Neuronal stem cell (in vitro differentiated cells): ENCODE measurements around the gene SPATA16.
A peak's percentile ranks its signal among the peaks of the same experiment; 100 is the strongest.

Experiments used
- DNase-seq: peaks from one replicate; pipeline ENCODE4 v3.0.0-alpha.2; 2013; ENCODE audit warnings: low spot score
- H2AFZ ChIP-seq: one replicate; pipeline ENCODE4 v1.6.1; 2013; ENCODE audit warnings: mild to moderate bottlenecking, low read length, inconsistent platforms
- H2AK5ac ChIP-seq: 2 replicates; pipeline ENCODE4 v1.6.1; 2013; ENCODE audit warnings: low read depth, mild to moderate bottlenecking, inconsistent platforms, low read length, moderate library complexity, mixed read lengths
- H2BK120ac ChIP-seq: 2 replicates; pipeline ENCODE4 v1.6.1; 2013; ENCODE audit warnings: low read depth, mild to moderate bottlenecking, inconsistent platforms, low read length, moderate library complexity, mixed read lengths
- H2BK12ac ChIP-seq: one replicate; pipeline ENCODE4 v1.6.1; 2013; ENCODE audit warnings: low read length, inconsistent platforms
- H2BK15ac ChIP-seq: 2 replicates; pipeline ENCODE4 v1.6.1; 2013; ENCODE audit warnings: mild to moderate bottlenecking, low read length, inconsistent platforms, mixed read lengths
- H2BK5ac ChIP-seq: one replicate; pipeline ENCODE4 v1.6.1; 2013; ENCODE audit warnings: inconsistent platforms, mild to moderate bottlenecking, low read length, moderate library complexity
- H3K14ac ChIP-seq: one replicate; pipeline ENCODE4 v1.6.1; 2013; ENCODE audit warnings: low read length, inconsistent platforms
- H3K18ac ChIP-seq: 2 replicates; pipeline ENCODE4 v1.6.1; 2013; ENCODE audit warnings: low read length, inconsistent platforms
- H3K23ac ChIP-seq: 2 replicates; pipeline ENCODE4 v1.6.1; 2013; ENCODE audit warnings: low read depth, mild to moderate bottlenecking, mixed read lengths, low read length, inconsistent platforms; ENCODE audit not compliant: poor library complexity
- H3K27ac ChIP-seq: replicated peaks from 3 replicates; pipeline ENCODE4 v1.5.1; 2013; ENCODE audit warnings: low read length, inconsistent platforms
- H3K27me3 ChIP-seq, 3 experiments: 2 replicates each; pipeline ENCODE4 v1.6.1; 2013; ENCODE audit warnings: low read length in 3 of 3, mild to moderate bottlenecking in 2 of 3, inconsistent platforms in 1 of 3, low read depth in 1 of 3, mixed read lengths in 1 of 3, moderate library complexity in 1 of 3; ENCODE audit not compliant: control insufficient read depth in 3 of 3, insufficient read depth in 3 of 3
- H3K36me3 ChIP-seq, 2 donors: replicated peaks in 1 of 2; 2 replicates each; pipeline ENCODE4 v1.6.1; 2013; ENCODE audit warnings: low read length in 2 of 2; ENCODE audit not compliant: control insufficient read depth in 2 of 2, insufficient read depth in 2 of 2
- H3K4ac ChIP-seq: 2 replicates; pipeline ENCODE4 v1.6.1; 2013; ENCODE audit warnings: inconsistent platforms, mild to moderate bottlenecking, low read length, moderate library complexity
- H3K4me1 ChIP-seq, 2 donors: 1 replicate in 1 of 2; 2 replicates in 1 of 2; pipeline ENCODE4 v1.6.1; 2013; ENCODE audit warnings: low read length in 2 of 2, low read depth in 1 of 2; ENCODE audit not compliant: control insufficient read depth in 2 of 2, insufficient read depth in 1 of 2
- H3K4me2 ChIP-seq: one replicate; pipeline ENCODE4 v1.6.1; 2013; ENCODE audit warnings: mild to moderate bottlenecking, low read length, inconsistent platforms; ENCODE audit not compliant: insufficient read depth, poor library complexity, severe bottlenecking
- H3K4me3 ChIP-seq, 2 donors: 2 replicates each; pipeline ENCODE4 v1.5.1; 2013; ENCODE audit warnings: low read length in 2 of 2, mild to moderate bottlenecking in 2 of 2, inconsistent platforms in 1 of 2, moderate library complexity in 1 of 2
- H3K79me1 ChIP-seq: one replicate; pipeline ENCODE4 v1.6.1; 2013; ENCODE audit warnings: low read depth, mild to moderate bottlenecking, inconsistent platforms, low read length, moderate library complexity
- H3K9ac ChIP-seq: one replicate; pipeline ENCODE4 v1.6.1; 2013; ENCODE audit warnings: mild to moderate bottlenecking, low read depth, low read length, inconsistent platforms; ENCODE audit not compliant: poor library complexity
- H3K9me3 ChIP-seq, 2 donors: replicated peaks in 1 of 2; 2 replicates each; pipeline versions ENCODE3 to v1.6.1; 2013; ENCODE audit warnings: low read length in 2 of 2, mild to moderate bottlenecking in 2 of 2, inconsistent platforms in 1 of 2, low read depth in 1 of 2, mixed read lengths in 1 of 2, moderate library complexity in 1 of 2; ENCODE audit not compliant: control insufficient read depth in 2 of 2, insufficient read depth in 1 of 2
- H4K8ac ChIP-seq: one replicate; pipeline ENCODE4 v1.6.1; 2013; ENCODE audit warnings: low read depth, mild to moderate bottlenecking, inconsistent platforms, low read length, moderate library complexity
- H4K91ac ChIP-seq: one replicate; pipeline ENCODE4 v1.6.1; 2013; ENCODE audit warnings: low read length, low read depth, mild to moderate bottlenecking, inconsistent platforms; ENCODE audit not compliant: poor library complexity
- WGBS, 2 donors: extraction: QIAGEN DNeasy Blood & Tissue Kit; methylation state at CpG; one replicate each; pipeline ENCODE4 v1.1.7; 2013; ENCODE audit warnings: missing lambda C conversion rate in 2 of 2, mixed read lengths in 1 of 2; ENCODE audit not compliant: insufficient read length in 2 of 2, insufficient replicate concordance in 1 of 2; ENCODE audit errors: extremely low coverage in 2 of 2; 5-methylcytosine and 5-hydroxymethylcytosine counted together

SPATA16 gene

GRCh38 chr3:173066044-173067004, 74.7 kb downstream of the SPATA16 start:
- Histone ChIP-seq H2BK5ac (no peak overlapping the region), H3K36me3 (no peaks in the 10 kb centered on the region), H3K27me3 (no peaks in the 10 kb centered on the region), H2AK5ac (no peak overlapping the region), H3K27ac (no peak overlapping the region), H3K4me1 (peaks cover 0 to 4% of the 10 kb centered on the region in 2 donors), H2BK12ac (no peak overlapping the region), H3K79me1 (no peaks in the 10 kb centered on the region), H3K4me3 (no peak overlapping the region), H3K23ac (peak overlapping the region; percentile 18), H2AFZ (peak overlapping the region; percentile 50), H2BK15ac (no peak overlapping the region), H3K18ac (peak overlapping the region; percentile 41), H4K8ac (peak overlapping the region; percentile 21), H3K4ac (no peak overlapping the region), H3K9me3 (no peaks in the 10 kb centered on the region), H3K14ac (no peak overlapping the region), H3K9ac (peak overlapping the region; percentile 55), H2BK120ac (no peak overlapping the region), H4K91ac (no peak overlapping the region), H3K4me2 (no peak overlapping the region)
- no CpG with 5 or more reads among the region's 4 CpGs for WGBS, 2 donors
- no peak for DNase-seq

- H4K91ac ChIP-seq, result no peak overlapping the region
- no peak for DNase-seq
- peak overlapping the region; percentile 41 for H3K18ac ChIP-seq
- no peak overlapping the region for H2AK5ac ChIP-seq
- H3K4ac ChIP-seq, result no peak overlapping the region
- no peak overlapping the region for H2BK12ac ChIP-seq
- H2BK120ac ChIP-seq, result no peak overlapping the region
- peak overlapping the region; percentile 55 for H3K9ac ChIP-seq
- H3K9me3 ChIP-seq, result no peaks in the 10 kb centered on the region
- H3K4me1 ChIP-seq, result peaks cover 0 to 4% of the 10 kb centered on the region in 2 donors
- no peaks in the 10 kb centered on the region for H3K79me1 ChIP-seq
- peak overlapping the region; percentile 21 for H4K8ac ChIP-seq
- no peak overlapping the region for H3K27ac ChIP-seq
- H3K14ac ChIP-seq, result no peak overlapping the region
- H2AFZ ChIP-seq, result peak overlapping the region; percentile 50
- H3K4me3 ChIP-seq, result no peak overlapping the region
- no peaks in the 10 kb centered on the region for H3K36me3 ChIP-seq
- H3K4me2 ChIP-seq, result no peak overlapping the region
- H2BK15ac ChIP-seq, result no peak overlapping the region
- H3K27me3 ChIP-seq, result no peaks in the 10 kb centered on the region
- no peak overlapping the region for H2BK5ac ChIP-seq
- H3K23ac ChIP-seq, result peak overlapping the region; percentile 18
- no CpG with 5 or more reads among the region's 3 CpGs for WGBS, 2 donors
These were observed 75.5 kb downstream of the SPATA16 start for GRCh38 chr3:173065543-173065981.

GRCh38 chr3:173064631-173065030, 76.4 kb downstream of the SPATA16 start:
- Histone ChIP-seq H3K23ac (no peak overlapping the region), H3K27me3 (no peaks in the 10 kb centered on the region), H3K4ac (no peak overlapping the region), H3K9ac (no peak overlapping the region), H2AK5ac (no peak overlapping the region), H2BK15ac (no peak overlapping the region), H3K36me3 (no peaks in the 10 kb centered on the region), H3K4me3 (no peak overlapping the region), H4K91ac (no peak overlapping the region), H2BK5ac (no peak overlapping the region), H2AFZ (no peak overlapping the region), H3K4me1 (peaks cover 0 to 4% of the 10 kb centered on the region in 2 donors), H4K8ac (no peak overlapping the region), H3K79me1 (no peaks in the 10 kb centered on the region), H3K27ac (no peak overlapping the region), H2BK12ac (no peak overlapping the region), H3K9me3 (no peaks in the 10 kb centered on the region), H3K14ac (no peak overlapping the region), H2BK120ac (no peak overlapping the region), H3K18ac (no peak overlapping the region), H3K4me2 (no peak overlapping the region)
- no CpG with 5 or more reads among the region's 1 CpG for WGBS, 2 donors
- DNase-seq, result no peak

- no peak overlapping the region for H3K14ac ChIP-seq
- no peak overlapping the region for H3K4me2 ChIP-seq
- no peak overlapping the region for H3K9ac ChIP-seq
- no peak overlapping the region for H2BK12ac ChIP-seq
- no peak overlapping the region for H4K91ac ChIP-seq
- H3K23ac ChIP-seq, result no peak overlapping the region
- WGBS, 2 donors, result no CpG with 5 or more reads among the region's 2 CpGs
- no peak overlapping the region for H2AFZ ChIP-seq
- no peak overlapping the region for H3K27ac ChIP-seq
- H3K4me1 ChIP-seq, result no peaks in the 10 kb centered on the region
- no peaks in the 10 kb centered on the region for H3K27me3 ChIP-seq
- H4K8ac ChIP-seq, result no peak overlapping the region
- H3K9me3 ChIP-seq, result no peaks in the 10 kb centered on the region
- H2BK120ac ChIP-seq, result no peak overlapping the region
- DNase-seq, result no peak
- no peaks in the 10 kb centered on the region for H3K79me1 ChIP-seq
- H3K4me3 ChIP-seq, result no peak overlapping the region
- H2BK15ac ChIP-seq, result no peak overlapping the region
- no peak overlapping the region for H2BK5ac ChIP-seq
- H3K18ac ChIP-seq, result no peak overlapping the region
- no peak overlapping the region for H2AK5ac ChIP-seq
- no peaks in the 10 kb centered on the region for H3K36me3 ChIP-seq
- no peak overlapping the region for H3K4ac ChIP-seq
These were observed 82.8 kb downstream of the SPATA16 start for GRCh38 chr3:173058229-173058628.
